ENCODE data around the gene HORMAD2.

HORMAD2 gene

DNA sequence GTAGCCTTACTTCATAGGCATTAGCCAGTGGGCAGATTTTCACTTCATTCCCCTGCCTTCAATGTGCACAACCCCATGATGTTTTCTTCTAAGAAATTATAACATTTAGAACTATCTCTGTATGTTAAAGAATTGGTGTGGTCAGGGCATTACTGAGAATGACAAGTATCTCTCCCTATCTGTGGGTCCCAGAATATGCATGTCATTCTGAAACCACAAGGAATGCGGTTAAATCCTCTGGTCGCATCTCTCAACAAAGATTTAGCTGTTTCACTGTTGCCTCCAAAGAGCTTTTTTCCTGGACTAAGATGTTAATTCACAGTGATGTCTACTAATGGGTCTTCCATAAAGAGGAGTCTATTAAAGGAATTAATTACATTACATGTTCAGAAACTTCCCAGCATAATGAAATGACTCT is 103.6 kb downstream of the HORMAD2 start:
- no peak overlapping the region for H3K4me3 ChIP-seq (ENCODE audit: low read length)
- DNase-seq (ENCODE audit: low read depth): peak; percentile 53
- TF ChIP-seq, protein P1, sequence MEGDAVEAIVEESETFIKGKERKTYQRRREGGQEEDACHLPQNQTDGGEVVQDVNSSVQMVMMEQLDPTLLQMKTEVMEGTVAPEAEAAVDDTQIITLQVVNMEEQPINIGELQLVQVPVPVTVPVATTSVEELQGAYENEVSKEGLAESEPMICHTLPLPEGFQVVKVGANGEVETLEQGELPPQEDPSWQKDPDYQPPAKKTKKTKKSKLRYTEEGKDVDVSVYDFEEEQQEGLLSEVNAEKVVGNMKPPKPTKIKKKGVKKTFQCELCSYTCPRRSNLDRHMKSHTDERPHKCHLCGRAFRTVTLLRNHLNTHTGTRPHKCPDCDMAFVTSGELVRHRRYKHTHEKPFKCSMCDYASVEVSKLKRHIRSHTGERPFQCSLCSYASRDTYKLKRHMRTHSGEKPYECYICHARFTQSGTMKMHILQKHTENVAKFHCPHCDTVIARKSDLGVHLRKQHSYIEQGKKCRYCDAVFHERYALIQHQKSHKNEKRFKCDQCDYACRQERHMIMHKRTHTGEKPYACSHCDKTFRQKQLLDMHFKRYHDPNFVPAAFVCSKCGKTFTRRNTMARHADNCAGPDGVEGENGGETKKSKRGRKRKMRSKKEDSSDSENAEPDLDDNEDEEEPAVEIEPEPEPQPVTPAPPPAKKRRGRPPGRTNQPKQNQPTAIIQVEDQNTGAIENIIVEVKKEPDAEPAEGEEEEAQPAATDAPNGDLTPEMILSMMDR (conservative IDR thresholded peaks at IDR 0.05; ENCODE audit: low read length): no peak

DNA sequence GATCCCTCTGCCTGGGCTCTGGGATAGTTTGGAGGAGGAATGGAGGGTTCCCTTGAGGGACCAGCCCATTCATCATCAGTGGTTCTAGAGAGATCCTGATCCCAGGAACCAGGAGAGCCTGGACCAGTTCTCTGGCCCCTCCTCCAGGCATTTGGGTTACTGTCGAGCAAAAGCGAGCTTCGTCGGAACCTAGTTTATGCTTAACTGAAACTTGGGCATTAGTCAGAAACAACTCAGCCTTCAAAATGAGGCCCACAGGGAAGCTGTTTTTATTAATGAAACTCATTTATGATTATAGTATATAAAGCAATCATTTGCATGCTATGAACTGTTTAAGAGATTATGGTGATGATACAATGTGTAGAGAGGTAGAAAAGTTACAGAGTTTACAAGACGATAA is 104.9 kb downstream of the HORMAD2 start:
- DNase-seq (ENCODE audit: low read depth): no peak
- TF ChIP-seq, protein P1 (conservative IDR thresholded peaks at IDR 0.05; ENCODE audit: low read length): no peak
- H3K4me3 ChIP-seq (ENCODE audit: low read length): no peak overlapping the region

DNA sequence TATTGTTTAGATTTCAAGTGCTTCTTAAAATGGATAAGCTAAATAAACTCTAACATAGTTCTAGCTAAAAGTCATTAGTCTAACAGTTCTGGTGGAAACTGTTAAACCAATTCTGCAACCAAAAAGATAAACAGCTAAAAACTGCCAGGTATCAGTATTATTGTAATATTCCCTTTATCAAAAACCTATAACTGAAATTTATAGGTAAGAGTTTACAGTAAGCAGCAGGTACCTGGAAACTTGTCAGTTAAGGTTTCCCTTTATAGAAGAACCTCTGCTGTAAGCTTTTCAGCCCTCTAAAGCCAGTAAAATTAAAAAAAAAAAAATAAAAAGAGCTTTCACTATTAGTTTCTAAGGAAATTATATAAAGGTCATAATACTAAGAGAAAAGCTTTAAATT is 105.3 kb downstream of the HORMAD2 start:
- TF ChIP-seq, protein P1 (conservative IDR thresholded peaks at IDR 0.05; ENCODE audit: low read length): no peak

DNA sequence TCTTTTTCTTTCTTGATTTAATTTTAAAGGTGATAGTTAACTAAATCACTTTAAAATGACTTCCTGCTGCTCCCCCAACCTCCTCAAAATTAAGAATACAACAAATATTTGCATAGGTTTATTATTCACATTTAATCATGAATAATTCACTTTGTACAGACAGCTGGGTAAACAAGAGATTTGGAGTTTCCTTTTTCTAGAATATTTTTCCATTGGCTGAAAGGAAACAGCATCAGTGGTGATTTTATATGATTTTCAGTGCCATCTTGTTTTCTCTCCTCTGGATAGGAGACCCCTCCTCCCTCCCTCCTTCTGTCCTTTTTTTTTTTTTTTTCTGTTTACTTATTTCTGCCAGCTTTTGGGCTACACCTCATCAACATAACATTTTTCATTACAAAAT is 105.8 kb downstream of the HORMAD2 start:
- TF ChIP-seq, protein P1 (conservative IDR thresholded peaks at IDR 0.05; ENCODE audit: low read length): no peak
- no peak for DNase-seq (ENCODE audit: low read depth)
- no peak overlapping the region for H3K4me3 ChIP-seq (ENCODE audit: low read length)

More for the DNA sequence above, 105.3 kb downstream of the HORMAD2 start:
- H3K4me3 ChIP-seq (ENCODE audit: low read length): no peak overlapping the region
- no peak for DNase-seq (ENCODE audit: low read depth)

DNA sequence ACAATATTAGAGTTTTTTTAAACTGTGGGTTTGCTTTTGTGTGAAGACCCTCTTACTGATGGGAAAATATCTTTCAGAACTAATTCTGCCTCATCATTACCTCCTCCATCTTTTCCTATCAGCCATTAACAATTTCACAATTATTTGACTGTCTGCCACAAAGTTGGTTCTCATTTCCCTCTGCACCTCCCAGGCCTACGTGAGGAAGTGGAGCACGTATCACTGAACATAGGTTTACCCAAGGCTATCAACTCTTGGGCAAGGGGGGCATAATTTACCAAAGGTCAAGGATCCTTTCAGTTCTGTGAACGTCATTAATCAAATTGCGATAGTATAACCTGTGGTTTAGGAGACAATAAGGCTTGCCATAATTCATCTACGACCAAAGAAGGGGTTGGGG is 106.2 kb downstream of the HORMAD2 start:
- DNase-seq (ENCODE audit: low read depth): no peak

DNA sequence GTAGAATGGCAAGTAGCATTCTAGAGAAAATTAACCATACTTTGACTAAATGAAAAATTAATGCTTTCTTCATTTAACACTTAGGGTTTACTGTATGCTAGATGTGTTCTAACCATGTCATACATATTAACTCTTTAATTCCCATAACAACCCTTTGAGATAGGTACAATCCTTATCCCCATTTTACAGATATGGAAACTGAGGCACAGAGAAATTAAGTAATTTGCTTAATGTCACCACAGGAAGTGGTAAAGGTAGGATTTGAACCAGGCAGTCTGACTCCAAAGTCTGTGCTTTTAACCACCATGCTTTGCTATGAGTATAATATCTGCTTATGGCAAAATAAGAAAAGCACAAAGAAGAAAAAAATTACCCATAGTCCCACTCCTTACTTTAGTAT is 106.8 kb downstream of the HORMAD2 start:
- DNase-seq (ENCODE audit: low read depth): no peak
- no peak overlapping the region for H3K4me3 ChIP-seq (ENCODE audit: low read length)
- TF ChIP-seq, protein P1 (conservative IDR thresholded peaks at IDR 0.05; ENCODE audit: low read length): no peak

More for the DNA sequence above, 106.2 kb downstream of the HORMAD2 start:
- no peak overlapping the region for H3K4me3 ChIP-seq (ENCODE audit: low read length)
- TF ChIP-seq, protein P1 (conservative IDR thresholded peaks at IDR 0.05; ENCODE audit: low read length): no peak

DNA sequence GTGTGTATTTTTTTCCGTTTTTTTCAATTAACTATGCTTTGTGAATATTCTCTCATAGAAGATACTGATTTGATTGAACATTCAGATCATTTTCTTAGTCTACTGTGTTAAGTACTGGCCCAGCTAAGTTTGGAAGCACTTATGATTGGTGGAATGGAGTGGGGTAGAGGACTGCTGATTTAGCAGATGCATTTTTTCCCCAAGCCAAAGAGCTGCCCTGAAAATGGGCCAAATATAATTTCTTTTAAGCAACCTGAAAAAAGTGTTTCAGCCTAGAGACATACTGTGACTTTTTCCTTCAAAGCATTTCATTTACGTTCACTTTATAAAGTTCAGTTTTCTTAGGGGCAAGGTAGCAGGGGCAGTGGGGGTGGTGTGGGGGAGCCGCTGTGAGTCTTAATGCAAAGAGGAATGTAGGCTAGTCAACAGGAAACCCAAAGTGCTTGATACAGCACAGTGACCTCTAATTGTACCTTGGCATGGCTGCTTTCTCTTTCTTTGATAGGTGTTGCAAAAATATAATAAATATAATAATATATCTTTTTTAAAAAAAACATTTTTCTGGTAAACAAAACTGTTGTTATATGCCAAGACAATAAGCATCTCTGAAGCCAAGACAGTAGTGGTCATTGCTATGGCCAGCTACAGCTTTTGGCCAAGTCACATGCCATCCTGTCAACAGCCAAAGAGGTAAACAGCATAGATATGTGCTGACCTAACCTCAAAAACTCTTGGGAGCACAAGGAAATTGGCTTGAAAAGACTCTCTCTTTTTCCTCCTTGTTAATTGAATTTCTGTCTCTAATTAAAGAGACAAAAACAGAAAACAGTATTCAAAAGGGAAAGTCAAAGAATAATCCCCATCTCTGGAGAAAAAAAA is 107.5 kb downstream of the HORMAD2 start:
- TF ChIP-seq, protein P1 (conservative IDR thresholded peaks at IDR 0.05; ENCODE audit: low read length): no peak
- H3K4me3 ChIP-seq (ENCODE audit: low read length): no peak overlapping the region
- peak; percentile 33 for DNase-seq (ENCODE audit: low read depth)
